Activated B cell treated with CpG ODN at 0.5 μM for 24 hours (primary cell): ENCODE measurements around the gene CHMP1A. TPM values are rescaled to one million over a fixed set of nuclear protein-coding genes. Genes with fewer than 3 reads are reported as not detected.

Experiments
- ATAC-seq: fragments of 200-7000 bp; cut with Tn5 transposase; one replicate; pipeline ENCODE4 v1.10.0; 2021; ENCODE audit warnings: low read depth, mild to moderate bottlenecking, moderate library complexity
- CTCF ChIA-PET: fragments of 350-600 bp; sonication (Branson Sonifier 250); formaldehyde crosslinking; loops from one replicate; lab custom pipeline; 2021; ENCODE audit warnings: antibody characterized with exemption; lab: Charles Lee
- POLR2A ChIA-PET: fragments of 350-600 bp; sonication (Branson Sonifier 250); formaldehyde crosslinking; loops from one replicate; lab custom pipeline; 2021; ENCODE audit warnings: antibody characterized with exemption; lab: Charles Lee
- DNase-seq: peaks from one replicate; pipeline ENCODE4 v3.0.0; 2022
- H3K27ac Mint-ChIP-seq: one replicate; pipeline ENCODE4 v1.8.0; 2020; ENCODE audit warnings: mixed read lengths
- H3K27me3 Mint-ChIP-seq: one replicate; pipeline ENCODE4 v1.8.0; 2021; ENCODE audit warnings: mixed read lengths
- H3K36me3 Mint-ChIP-seq: one replicate; pipeline ENCODE4 v1.8.0; 2021; ENCODE audit warnings: low read depth, mixed read lengths
- H3K4me1 Mint-ChIP-seq: one replicate; pipeline ENCODE4 v1.8.0; 2021; ENCODE audit warnings: mixed read lengths
- H3K4me3 Mint-ChIP-seq: one replicate; pipeline ENCODE4 v1.8.0; 2020; ENCODE audit warnings: mild to moderate bottlenecking, mixed read lengths
- H3K9me3 Mint-ChIP-seq: one replicate; pipeline ENCODE4 v1.8.0; 2020; ENCODE audit warnings: mixed read lengths
- CTCF ChIP-seq: fragments of 200-600 bp; IDR thresholded peaks from one replicate; pipeline ENCODE4 v1.8.0; 2022; ENCODE audit warnings: antibody characterized with exemption, mild to moderate bottlenecking
- intact Hi-C: fragments of 100-400 bp; cut with micrococcal nuclease; formaldehyde crosslinking; loops from one replicate; pipeline ENCODE4 v1.15.1; 2024
- total RNA-seq: library from RNA; stranded (reverse); gene quantifications from 2 replicates; pipeline ENCODE4 v1.2.3, GENCODE V29; 2022

The CHMP1A gene
- total RNA-seq, 1 donor from 2014 or later: 98.7 TPM

- no peaks in the 10 kb centered on the region for H3K9me3 Mint-ChIP-seq
- peaks cover 4% of the 10 kb centered on the region for H3K27me3 Mint-ChIP-seq
- ChIA-PET POLR2A (no interaction called here), CTCF (interaction anchor here (0.7 kb wide), 1 partner anchor 24 kb away, joined by 3 read pairs; no protein-coding TSS in a partner anchor)
- intact Hi-C loops: no loop called here
- no peaks in the 10 kb centered on the region for H3K36me3 Mint-ChIP-seq
- no peak overlapping the region for H3K4me3 Mint-ChIP-seq
- TF ChIP-seq CTCF: no peak
- no peak for DNase-seq
- no peak for ATAC-seq
- H3K4me1 Mint-ChIP-seq: peaks cover 12% of the 10 kb centered on the region
- H3K27ac Mint-ChIP-seq: no peak overlapping the region
Measured at GRCh38 chr16:89617036-89617435, 40.5 kb downstream of the CHMP1A start.

- no peak for TF ChIP-seq CTCF
- peaks cover 4% of the 10 kb centered on the region for H3K27me3 Mint-ChIP-seq
- no peaks in the 10 kb centered on the region for H3K9me3 Mint-ChIP-seq
- intact Hi-C loops: no loop called here
- POLR2A ChIA-PET: no interaction called here
- ATAC-seq (no peak), DNase-seq (no peak)
- no peaks in the 10 kb centered on the region for H3K36me3 Mint-ChIP-seq
- no peak overlapping the region for H3K4me3 Mint-ChIP-seq
- CTCF ChIA-PET: interaction anchor here (0.7 kb wide), 1 partner anchor 25 kb away, joined by 3 read pairs; no protein-coding TSS in a partner anchor
- no peak overlapping the region for H3K27ac Mint-ChIP-seq
- H3K4me1 Mint-ChIP-seq: peaks cover 12% of the 10 kb centered on the region
Measured at GRCh38 chr16:89616623-89617022, 40.9 kb downstream of the CHMP1A start.

GRCh38 chr16:89615596-89616090 is 41.9 kb downstream of the CHMP1A start:
- ChIA-PET CTCF (interaction anchor here (1.0 to 2.3 kb wide), 4 partner anchors 25 to 245 kb away, joined by 3 to 14 read pairs (median 3); no protein-coding TSS in a partner anchor), POLR2A (interaction anchor here (0.7 kb wide), 1 partner anchor 368 kb away, joined by 8 read pairs; no protein-coding TSS in a partner anchor)
- no peaks in the 10 kb centered on the region for H3K9me3 Mint-ChIP-seq
- DNase-seq (peak; percentile 52), ATAC-seq (no peak)
- no peaks in the 10 kb centered on the region for H3K36me3 Mint-ChIP-seq
- peaks cover 12% of the 10 kb centered on the region for H3K4me1 Mint-ChIP-seq
- peaks cover 3% of the 10 kb centered on the region for H3K27me3 Mint-ChIP-seq
- intact Hi-C loops: loop anchor here (1.0 to 2.0 kb wide), 2 partner anchors 26 to 245 kb away; no protein-coding TSS in a partner anchor
- TF ChIP-seq CTCF: no peak
- H3K27ac Mint-ChIP-seq: no peak overlapping the region
- H3K4me3 Mint-ChIP-seq: no peak overlapping the region

GRCh38 chr16:89615176-89615575 is 42.3 kb downstream of the CHMP1A start:
- no peak overlapping the region for H3K27ac Mint-ChIP-seq
- H3K4me1 Mint-ChIP-seq: peaks cover 12% of the 10 kb centered on the region
- no peak for TF ChIP-seq CTCF
- no peaks in the 10 kb centered on the region for H3K9me3 Mint-ChIP-seq
- H3K27me3 Mint-ChIP-seq: peaks cover 3% of the 10 kb centered on the region
- no peak for ATAC-seq
- ChIA-PET POLR2A (interaction anchor here (0.6 to 0.7 kb wide), 2 partner anchors 71 to 81 kb away, joined by 3 to 9 read pairs; partner anchors contain the start of gene CDK10), CTCF (interaction anchor here (0.9 to 2.3 kb wide), 5 partner anchors 25 to 245 kb away, joined by 3 to 14 read pairs (median 3); no protein-coding TSS in a partner anchor)
- intact Hi-C loops: loop anchor here (1.0 to 2.0 kb wide), 2 partner anchors 26 to 246 kb away; no protein-coding TSS in a partner anchor
- no peak overlapping the region for H3K4me3 Mint-ChIP-seq
- no peak for DNase-seq
- H3K36me3 Mint-ChIP-seq: no peaks in the 10 kb centered on the region

- Mint-ChIP-seq H3K4me3 (no peak overlapping the region), H3K9me3 (no peaks in the 10 kb centered on the region), H3K27me3 (peaks cover 3% of the 10 kb centered on the region), H3K4me1 (peaks cover 12% of the 10 kb centered on the region), H3K27ac (no peak overlapping the region), H3K36me3 (no peaks in the 10 kb centered on the region)
- ATAC-seq: no peak
- TF ChIP-seq CTCF: no peak
- CTCF ChIA-PET: interaction anchor here (1.7 to 2.3 kb wide), 2 partner anchors 28 to 247 kb away, joined by 3 to 14 read pairs; no protein-coding TSS in a partner anchor
- POLR2A ChIA-PET: no interaction called here
- intact Hi-C loops: loop anchor here (2.0 kb wide), 1 partner anchor 247 kb away; no protein-coding TSS in a partner anchor
- no peak for DNase-seq
Measured at GRCh38 chr16:89613954-89614459, 43.5 kb downstream of the CHMP1A start.
